HCT116 (cell line): ENCODE measurements around the gene ARSG. TPM values are rescaled to one million over a fixed set of nuclear protein-coding genes. Genes with fewer than 3 reads are reported as not detected.

ENCODE experiments used
- ATAC-seq: fragments of 200-7000 bp; cut with Tn5 transposase; 2 replicates; pipeline ENCODE4 v1.9.1; 2020; ENCODE audit warnings: mild to moderate bottlenecking, moderate library complexity
- BruUV-seq: library from RNA; stranded (reverse); fragments of 400-500 nt; replicated peaks from 2 replicates; lab custom pipeline; 2021; lab: Mats Ljungman, UMichigan
- CTCF ChIA-PET: fragments of 300-600 bp; sonication (Branson Sonifier 250); formaldehyde crosslinking; loops from one replicate; lab custom pipeline; 2021; ENCODE audit warnings: antibody characterized with exemption; lab: Charles Lee
- POLR2A ChIA-PET: fragments of 300-600, 350-600 bp; sonication (Branson Sonifier 250); formaldehyde crosslinking; loops from one replicate; lab custom pipeline; 2021; ENCODE audit warnings: antibody characterized with exemption; lab: Charles Lee
- RAD21 ChIA-PET, 2 experiments: fragments of 300-600 bp; sonication (Branson Sonifier 250); formaldehyde crosslinking; loops; one replicate each; lab custom pipeline; 2023; ENCODE audit warnings: low total read pairs in 2 of 2; ENCODE audit not compliant: uncharacterized antibody in 2 of 2, unreplicated experiment in 2 of 2, low non-redundant PET in 1 of 2; lab: Charles Lee
- DNase-seq: peaks from one replicate; pipeline ENCODE4 v3.0.0-alpha.2; 2010; ENCODE audit warnings: low read depth, low spot score
- H2AFZ ChIP-seq: fragments of 200-600 bp; shearing (Covaris generic), sonication (generic); 2 replicates; pipeline ENCODE4 v1.6.1; 2017; ENCODE audit warnings: low read depth, mixed run types, mixed read lengths, antibody characterized with exemption, low read length; ENCODE audit not compliant: poor library complexity, severe bottlenecking
- H3K27ac ChIP-seq: 2 replicates; pipeline ENCODE4 v1.5.1; 2012; ENCODE audit warnings: low read depth, low read length
- H3K27me3 ChIP-seq: fragments of 200-600 bp; sonication (generic); 2 replicates; pipeline ENCODE4 v1.6.1; 2016; ENCODE audit warnings: mixed run types, low read length, mixed read lengths; ENCODE audit not compliant: insufficient read depth
- H3K36me3 ChIP-seq, 2 experiments: fragments of 200-500 bp in 1 of 2; fragments of 200-600 bp in 1 of 2; sonication (Bioruptor generic) in 1 of 2; sonication (generic) in 1 of 2; 2 replicates each; pipeline versions ENCODE4 v1.5.1 to v1.6.1; 2014 to 2016; ENCODE audit warnings: low read length in 2 of 2, inconsistent platforms in 1 of 2, mixed read lengths in 1 of 2, mixed run types in 1 of 2; ENCODE audit not compliant: insufficient read depth in 2 of 2, control insufficient read depth in 1 of 2
- H3K4me1 ChIP-seq, 2 experiments: fragments of 200-600 bp in 1 of 2; sonication (generic) in 1 of 2; 2 replicates each; pipeline versions ENCODE4 v1.5.1 to v1.6.1; 2012 to 2017; ENCODE audit warnings: low read length in 2 of 2, inconsistent platforms in 1 of 2, mild to moderate bottlenecking in 1 of 2, mixed read lengths in 1 of 2, mixed run types in 1 of 2, moderate library complexity in 1 of 2; ENCODE audit not compliant: insufficient read depth in 2 of 2, control insufficient read depth in 1 of 2
- H3K4me2 ChIP-seq: fragments of 200-600 bp; sonication (generic); 2 replicates; pipeline ENCODE4 v1.6.1; 2017; ENCODE audit warnings: mixed run types, low read length, mixed read lengths
- H3K4me3 ChIP-seq, 2 experiments: fragments of 200-600 bp in 1 of 2; sonication (generic) in 1 of 2; replicated peaks in 1 of 2; 2 replicates each; pipeline ENCODE4 v1.5.1; 2011 to 2016; ENCODE audit warnings: low read length in 2 of 2, control low read depth in 1 of 2, low read depth in 1 of 2, mild to moderate bottlenecking in 1 of 2, mixed read lengths in 1 of 2, mixed run types in 1 of 2
- H3K79me2 ChIP-seq: fragments of 200-600 bp; sonication (generic); 2 replicates; pipeline ENCODE4 v1.6.1; 2017; ENCODE audit warnings: mild to moderate bottlenecking, mixed run types, low read length, moderate library complexity, mixed read lengths; ENCODE audit not compliant: insufficient read depth
- H3K9ac ChIP-seq: fragments of 200-600 bp; sonication (generic); 2 replicates; pipeline ENCODE4 v1.6.1; 2016; ENCODE audit warnings: low read length, mixed read lengths
- H3K9me2 ChIP-seq: fragments of 200-600 bp; sonication (generic), shearing (Covaris generic); 2 replicates; pipeline ENCODE4 v1.6.1; 2017; ENCODE audit warnings: mixed run types, mild to moderate bottlenecking, moderate library complexity; ENCODE audit not compliant: insufficient read depth
- H3K9me3 ChIP-seq, 2 experiments: fragments of 200-500 bp in 1 of 2; fragments of 200-600 bp in 1 of 2; sonication (Bioruptor generic) in 1 of 2; sonication (generic) in 1 of 2; 2 replicates each; pipeline ENCODE4 v1.6.1; 2014 to 2017; ENCODE audit warnings: low read length in 2 of 2, mixed read lengths in 2 of 2, inconsistent platforms in 1 of 2, low read depth in 1 of 2, mild to moderate bottlenecking in 1 of 2, mixed run types in 1 of 2, moderate library complexity in 1 of 2; ENCODE audit not compliant: control insufficient read depth in 1 of 2, insufficient read depth in 1 of 2
- H4K20me1 ChIP-seq: fragments of 200-600 bp; sonication (generic), shearing (Covaris generic); 2 replicates; pipeline ENCODE4 v1.6.1; 2017; ENCODE audit warnings: mixed run types, mild to moderate bottlenecking, moderate library complexity; ENCODE audit not compliant: insufficient read depth
- CBX3 ChIP-seq: IDR thresholded peaks from 2 replicates; pipeline ENCODE4 v1.6.1; 2012; ENCODE audit warnings: low read depth
- EGR1 ChIP-seq: IDR thresholded peaks from 2 replicates; pipeline ENCODE4 v1.6.1; 2012; ENCODE audit warnings: low read depth
- EZH2phosphoT487 ChIP-seq: fragments of 200-600 bp; IDR thresholded peaks from 2 replicates; pipeline ENCODE4 v1.6.1; 2018; ENCODE audit warnings: antibody characterized with exemption, borderline replicate concordance
- FOSL1 ChIP-seq: IDR thresholded peaks from 2 replicates; pipeline ENCODE4 v1.6.1; 2012; ENCODE audit warnings: low read depth
- JUND ChIP-seq: IDR thresholded peaks from 2 replicates; pipeline ENCODE4 v1.6.1; 2012
- ZNF274 ChIP-seq: fragments of 200-500 bp; sonication (Bioruptor generic); IDR thresholded peaks from 2 replicates; pipeline ENCODE4 v1.6.1; 2014; ENCODE audit warnings: mild to moderate bottlenecking, low read depth, low read length, inconsistent platforms
- intact Hi-C: fragments of 100-400 bp; cut with micrococcal nuclease; formaldehyde crosslinking; loops from 2 replicates; pipeline ENCODE4 v1.10.0; 2022
- total RNA-seq: library from RNA; stranded (reverse); gene quantifications from one replicate; pipeline ENCODE4 v1.2.1, GENCODE V29; 2021; ENCODE audit not compliant: unreplicated experiment
- TF ChIP-seq, protein P1 (sequence below): IDR thresholded peaks from 2 replicates; pipeline ENCODE4 v1.6.1; 2012
- TF ChIP-seq, protein P2 (sequence below): IDR thresholded peaks from 2 replicates; pipeline ENCODE4 v1.6.1; 2011; ENCODE audit warnings: mild to moderate bottlenecking, low read length, moderate library complexity; ENCODE audit not compliant: insufficient replicate concordance; ENCODE audit errors: extremely low read depth

Gene ARSG
- total RNA-seq, 1 experiment from 2014 or later = 17.1 TPM

GRCh38 chr17:68289936-68290267 is 1.4 kb upstream of the ARSG start:
- Histone ChIP-seq H3K9ac (no peak overlapping the region), H4K20me1 (no peaks in the 10 kb centered on the region), H2AFZ (no peak overlapping the region), H3K36me3 (no peaks in the 10 kb centered on the region), H3K27me3 (no peaks in the 10 kb centered on the region), H3K4me1 (peaks cover 52 to 74% of the 10 kb centered on the region in 2 experiments), H3K27ac (peak overlapping the region; percentile 92; the same call in 1 of the 2 replicates), H3K9me2 (no peaks in the 10 kb centered on the region), H3K4me3 (no peak overlapping the region), H3K4me2 (peak overlapping the region; percentile 96; the same call in 1 of the 2 replicates), H3K9me3 (no peaks in the 10 kb centered on the region), H3K79me2 (0 out of 2 replicates have a peak, but pooled peaks cover 9% of the 10 kb centered on the region)
- DNase-seq (no peak), ATAC-seq (no peak)
- POLR2A ChIA-PET = no interaction called here
- intact Hi-C loops = no loop called here
- BruUV-seq = no TSS peak
- RAD21 ChIA-PET = no interaction called here
- CTCF ChIA-PET = no interaction called here
- TF ChIP-seq, protein P1, sequence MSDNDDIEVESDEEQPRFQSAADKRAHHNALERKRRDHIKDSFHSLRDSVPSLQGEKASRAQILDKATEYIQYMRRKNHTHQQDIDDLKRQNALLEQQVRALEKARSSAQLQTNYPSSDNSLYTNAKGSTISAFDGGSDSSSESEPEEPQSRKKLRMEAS = no peak
- no peak for TF ChIP-seq EGR1
- TF ChIP-seq, protein P2, sequence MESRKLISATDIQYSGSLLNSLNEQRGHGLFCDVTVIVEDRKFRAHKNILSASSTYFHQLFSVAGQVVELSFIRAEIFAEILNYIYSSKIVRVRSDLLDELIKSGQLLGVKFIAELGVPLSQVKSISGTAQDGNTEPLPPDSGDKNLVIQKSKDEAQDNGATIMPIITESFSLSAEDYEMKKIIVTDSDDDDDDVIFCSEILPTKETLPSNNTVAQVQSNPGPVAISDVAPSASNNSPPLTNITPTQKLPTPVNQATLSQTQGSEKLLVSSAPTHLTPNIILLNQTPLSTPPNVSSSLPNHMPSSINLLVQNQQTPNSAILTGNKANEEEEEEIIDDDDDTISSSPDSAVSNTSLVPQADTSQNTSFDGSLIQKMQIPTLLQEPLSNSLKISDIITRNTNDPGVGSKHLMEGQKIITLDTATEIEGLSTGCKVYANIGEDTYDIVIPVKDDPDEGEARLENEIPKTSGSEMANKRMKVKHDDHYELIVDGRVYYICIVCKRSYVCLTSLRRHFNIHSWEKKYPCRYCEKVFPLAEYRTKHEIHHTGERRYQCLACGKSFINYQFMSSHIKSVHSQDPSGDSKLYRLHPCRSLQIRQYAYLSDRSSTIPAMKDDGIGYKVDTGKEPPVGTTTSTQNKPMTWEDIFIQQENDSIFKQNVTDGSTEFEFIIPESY = no peak
- no peak for TF ChIP-seq FOSL1
- TF ChIP-seq CBX3 = no peak
- no peak for TF ChIP-seq EZH2phosphoT487
- no peak for TF ChIP-seq JUND
- no peak for TF ChIP-seq ZNF274
